Measurements from ENCODE around the gene DLL1. TPM values are rescaled to one million over a fixed set of nuclear protein-coding genes. Genes with fewer than 3 reads are reported as not detected.

Gene DLL1
- total RNA-seq, 3 donors from 2014 or later: 3.8 to 26.9 (median 12.3) TPM

- Histone ChIP-seq H3K27me3 (peaks cover 0 to 30% of the 10 kb centered on the region in 2 donors), H3K4me1 (peaks cover 12 to 16% of the 10 kb centered on the region in 2 donors)
Observed at GRCh38 chr6:170292407-170293158, 1.7 kb upstream of the DLL1 start.

DNA sequence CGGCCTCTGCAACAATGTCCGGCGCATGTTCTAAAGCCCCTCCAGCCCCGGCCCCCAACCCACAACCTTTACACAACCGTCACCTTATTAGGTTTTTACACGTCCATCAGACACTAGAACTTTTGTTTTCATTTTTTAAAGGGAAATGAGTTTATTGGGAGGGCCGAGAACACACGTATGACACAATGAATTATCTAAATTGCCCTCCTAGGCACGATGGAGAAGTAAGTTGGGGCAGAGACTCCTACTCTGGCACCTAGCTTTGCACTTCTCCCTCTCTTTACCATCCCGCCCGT lies 1.2 kb upstream of the DLL1 start:
- intact Hi-C loops (cut with DNase I; ENCODE audit: low total_unique reads): no loop called here
- peak overlapping the region; percentile 77 to 92 for H3K27ac ChIP-seq

More at GRCh38 chr6:170292407-170293158, 1.7 kb upstream of the DLL1 start:
- intact Hi-C loops (cut with DNase I; ENCODE audit: low total_unique reads): no loop called here
- Histone ChIP-seq H3K4me3 (peak overlapping the region; percentile 77 to 93 (median 78)), H3K9me3 (no peaks in the 10 kb centered on the region), H3K27ac (peak overlapping the region; percentile 77 to 92), H3K36me3 (no peaks in the 10 kb centered on the region)
- no peak for TF ChIP-seq POLR2AphosphoS5 (IDR thresholded peaks at IDR 0.05)
- no peak for TF ChIP-seq CTCF (IDR thresholded peaks at IDR 0.05)
- no peak for TF ChIP-seq POLR2A (IDR thresholded peaks at IDR 0.05)
- DNase-seq (ENCODE audit: low spot score in 2 of 2): no peak

DNA sequence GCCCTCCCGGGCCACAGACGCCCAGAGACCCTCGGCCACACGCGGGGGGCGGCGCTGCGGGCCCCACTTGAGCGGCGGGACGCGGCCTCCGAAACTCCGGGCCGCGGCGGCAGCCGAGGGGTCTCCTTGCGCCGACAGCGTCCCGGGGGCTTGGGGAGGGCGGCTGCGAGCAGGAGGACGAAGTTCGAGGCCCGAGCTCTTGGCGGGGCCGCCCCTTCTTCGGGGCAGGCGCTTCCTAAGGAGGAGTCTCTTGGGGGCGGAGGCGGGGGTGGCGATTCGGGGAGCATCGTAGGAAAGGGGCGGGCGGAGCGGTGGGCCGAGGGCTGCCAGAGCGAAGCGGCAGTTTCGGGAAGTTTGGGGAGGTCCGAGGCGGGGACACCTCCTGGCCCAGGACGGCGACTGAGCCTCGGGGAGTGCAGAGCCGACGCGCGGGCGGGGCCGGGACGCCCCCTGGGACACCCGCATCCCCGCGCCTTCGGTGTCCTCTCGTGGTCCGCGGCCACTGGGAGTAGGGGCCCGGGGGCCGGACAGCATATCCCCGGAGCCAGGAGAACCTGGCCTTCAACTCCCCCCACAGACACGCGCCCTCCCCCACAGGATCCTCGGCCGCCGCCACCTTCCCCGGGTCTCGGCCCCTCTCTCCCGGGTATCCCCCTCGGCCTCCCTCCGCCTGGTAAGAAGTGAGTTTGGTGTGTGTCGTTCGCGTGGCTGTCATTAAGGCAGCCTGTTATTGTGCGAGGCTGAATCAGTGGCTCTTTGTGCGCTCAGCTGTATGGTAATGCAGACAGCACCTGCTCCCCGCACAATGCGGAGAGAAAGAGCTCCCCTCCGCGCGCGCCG lies 613 bp upstream of the DLL1 start:
- intact Hi-C loops (cut with DNase I; ENCODE audit: low total_unique reads): no loop called here
- no peaks in the 10 kb centered on the region for H3K9me3 ChIP-seq
- peak overlapping the region; percentile 77 to 92 for H3K27ac ChIP-seq
- H3K4me3 ChIP-seq: peak overlapping the region; percentile 77 to 93 (median 78)
- peaks cover 0 to 21% of the 10 kb centered on the region in 2 donors for H3K27me3 ChIP-seq
- H3K36me3 ChIP-seq: no peaks in the 10 kb centered on the region
- peak in 1 of 2 donors; percentile 68 for DNase-seq (ENCODE audit: low spot score in 2 of 2)
- TF ChIP-seq POLR2A (IDR thresholded peaks at IDR 0.05) (peak; percentile 21), POLR2AphosphoS5 (IDR thresholded peaks at IDR 0.05) (peak in 1 of 3 donors; percentile 15), CTCF (IDR thresholded peaks at IDR 0.05) (no peak)
- H3K4me1 ChIP-seq: peaks cover 13 to 14% of the 10 kb centered on the region in 2 donors

More for the DNA sequence above, 1.2 kb upstream of the DLL1 start:
- H3K4me3 ChIP-seq: peak overlapping the region; percentile 77 to 93 (median 78)
- no peak for DNase-seq (ENCODE audit: low spot score in 2 of 2)
- no peaks in the 10 kb centered on the region for H3K9me3 ChIP-seq
- TF ChIP-seq POLR2A (IDR thresholded peaks at IDR 0.05) (no peak), POLR2AphosphoS5 (IDR thresholded peaks at IDR 0.05) (no peak), CTCF (IDR thresholded peaks at IDR 0.05) (no peak)
- no peaks in the 10 kb centered on the region for H3K36me3 ChIP-seq
- peaks cover 15 to 16% of the 10 kb centered on the region in 2 donors for H3K4me1 ChIP-seq
- H3K27me3 ChIP-seq: peaks cover 0 to 26% of the 10 kb centered on the region in 2 donors

GRCh38 chr6:170289951-170290295 lies 955 bp downstream of the DLL1 start:
- intact Hi-C loops (cut with DNase I; ENCODE audit: low total_unique reads): no loop called here
- TF ChIP-seq POLR2AphosphoS5 (IDR thresholded peaks at IDR 0.05) (no peak), POLR2A (IDR thresholded peaks at IDR 0.05) (no peak), CTCF (IDR thresholded peaks at IDR 0.05) (no peak)
- DNase-seq (ENCODE audit: low spot score in 2 of 2): no peak
- H3K36me3 ChIP-seq: no peaks in the 10 kb centered on the region
- peak overlapping the region; percentile 77 to 93 (median 78) for H3K4me3 ChIP-seq
- no peaks in the 10 kb centered on the region for H3K9me3 ChIP-seq
- H3K27me3 ChIP-seq: peaks cover 0 to 7% of the 10 kb centered on the region in 2 donors
- H3K27ac ChIP-seq: peak overlapping the region; percentile 77 to 92
- peaks cover 8 to 10% of the 10 kb centered on the region in 2 donors for H3K4me1 ChIP-seq

All from breast epithelium (tissue), 4 donors.